ENCODE data around the gene CTNS. TPM values are rescaled to one million over a fixed set of nuclear protein-coding genes. Genes with fewer than 3 reads are reported as not detected.
A peak's percentile ranks its signal among the peaks of the same experiment; 100 is the strongest.

The CTNS gene
- total RNA-seq (ENCODE audit: unreplicated experiment) = 17.2 TPM
- long read RNA-seq, partial matches to known transcripts = 0 of 9 reads
- long read RNA-seq, other reads (novel, unspliced or antisense) = 7 of 9 reads

DNA sequence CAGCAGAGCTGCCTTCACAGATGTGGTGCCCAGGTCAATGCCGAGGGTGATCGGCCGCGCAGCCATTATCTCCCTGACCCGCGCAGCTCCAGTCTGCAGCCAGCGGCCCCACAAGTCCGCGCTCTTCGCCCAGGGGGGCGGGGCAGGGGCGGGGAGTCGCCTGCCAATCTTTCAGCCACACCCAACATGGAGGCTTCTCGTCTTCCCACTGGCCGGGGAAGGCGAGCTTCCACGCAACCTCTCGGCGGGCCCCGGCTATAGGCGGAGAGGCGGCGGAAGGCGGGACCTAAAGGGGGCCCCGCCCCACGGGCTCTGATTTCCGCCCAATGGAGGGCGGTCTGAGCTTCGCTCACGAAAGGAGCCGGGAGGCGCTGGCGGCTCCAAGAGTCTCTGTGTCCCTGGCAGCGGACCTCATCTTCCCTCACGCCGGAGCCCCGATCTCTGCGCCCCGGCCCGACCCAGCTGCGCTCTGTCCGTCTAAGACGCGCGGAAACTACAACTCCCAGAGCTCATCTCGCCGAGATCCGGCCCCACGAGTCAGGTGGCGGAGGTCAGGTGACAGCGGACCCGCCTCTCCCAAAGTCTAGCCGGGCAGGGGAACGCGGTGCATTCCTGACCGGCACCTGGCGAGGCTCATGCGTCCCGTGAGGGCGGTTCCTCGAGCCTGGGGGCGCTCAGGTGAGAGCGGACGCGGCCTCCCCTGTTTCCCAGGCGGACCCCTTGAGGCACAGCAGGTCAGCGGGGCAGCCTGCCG, at the start of gene CTNS, which contains the start of gene SHPK:
CTNS (plus strand) TSS at position 607 of the 754 bp plus-strand sequence. CDS start 3,447 bp downstream, outside the sequence.
SHPK (minus strand) TSS at position 97 of the 754 bp plus-strand sequence; CDS start at position 66, 31 bp downstream.
- H3K36me3 Mint-ChIP-seq (ENCODE audit: unreplicated experiment) = no peaks in the 10 kb centered on the region
- DNase-seq = peak; percentile 97
- peaks cover 9% of the 10 kb centered on the region for H3K9me3 Mint-ChIP-seq (ENCODE audit: unreplicated experiment)
- peaks cover 19% of the 10 kb centered on the region for H3K4me1 Mint-ChIP-seq (ENCODE audit: low read depth, unreplicated experiment)
- H3K27me3 Mint-ChIP-seq (ENCODE audit: unreplicated experiment) = peaks cover 7% of the 10 kb centered on the region
- H3K4me3 Mint-ChIP-seq (ENCODE audit: unreplicated experiment) = peak within 1 kb of the TSS; percentile 97
- TF ChIP-seq, protein P1, sequence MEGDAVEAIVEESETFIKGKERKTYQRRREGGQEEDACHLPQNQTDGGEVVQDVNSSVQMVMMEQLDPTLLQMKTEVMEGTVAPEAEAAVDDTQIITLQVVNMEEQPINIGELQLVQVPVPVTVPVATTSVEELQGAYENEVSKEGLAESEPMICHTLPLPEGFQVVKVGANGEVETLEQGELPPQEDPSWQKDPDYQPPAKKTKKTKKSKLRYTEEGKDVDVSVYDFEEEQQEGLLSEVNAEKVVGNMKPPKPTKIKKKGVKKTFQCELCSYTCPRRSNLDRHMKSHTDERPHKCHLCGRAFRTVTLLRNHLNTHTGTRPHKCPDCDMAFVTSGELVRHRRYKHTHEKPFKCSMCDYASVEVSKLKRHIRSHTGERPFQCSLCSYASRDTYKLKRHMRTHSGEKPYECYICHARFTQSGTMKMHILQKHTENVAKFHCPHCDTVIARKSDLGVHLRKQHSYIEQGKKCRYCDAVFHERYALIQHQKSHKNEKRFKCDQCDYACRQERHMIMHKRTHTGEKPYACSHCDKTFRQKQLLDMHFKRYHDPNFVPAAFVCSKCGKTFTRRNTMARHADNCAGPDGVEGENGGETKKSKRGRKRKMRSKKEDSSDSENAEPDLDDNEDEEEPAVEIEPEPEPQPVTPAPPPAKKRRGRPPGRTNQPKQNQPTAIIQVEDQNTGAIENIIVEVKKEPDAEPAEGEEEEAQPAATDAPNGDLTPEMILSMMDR (IDR thresholded peaks at IDR 0.05; ENCODE audit: partially characterized antibody, unreplicated experiment) = no peak
- peak within 1 kb of the TSS; percentile 94 for H3K27ac Mint-ChIP-seq (ENCODE audit: unreplicated experiment)

DNA sequence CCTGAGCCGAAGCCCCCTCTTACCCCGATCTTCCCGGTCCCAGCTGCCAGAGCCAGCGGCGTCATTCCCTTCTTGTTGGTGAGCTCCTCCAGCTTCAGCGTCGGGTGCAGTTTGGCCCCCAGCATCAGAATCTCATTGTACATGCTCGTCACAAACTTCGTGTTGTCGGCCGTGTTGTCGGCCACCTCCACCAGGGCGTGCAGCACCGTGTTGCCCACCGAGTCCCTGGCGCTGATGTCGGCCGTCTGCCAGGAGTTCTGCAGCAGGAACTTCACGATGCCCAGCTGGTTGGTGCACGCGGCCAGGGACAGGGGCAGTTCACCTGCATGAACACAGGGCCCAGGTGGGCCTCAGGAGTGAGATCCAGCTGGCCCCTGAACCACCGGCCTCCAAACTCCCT, 46.8 kb upstream of the CTNS start:
- Mint-ChIP-seq H3K36me3 (ENCODE audit: unreplicated experiment) (no peaks in the 10 kb centered on the region), H3K4me3 (ENCODE audit: unreplicated experiment) (no peak overlapping the region), H3K27ac (ENCODE audit: unreplicated experiment) (no peak overlapping the region), H3K9me3 (ENCODE audit: unreplicated experiment) (peaks cover 4% of the 10 kb centered on the region), H3K4me1 (ENCODE audit: low read depth, unreplicated experiment) (peaks cover 3% of the 10 kb centered on the region), H3K27me3 (ENCODE audit: unreplicated experiment) (peaks cover 4% of the 10 kb centered on the region)
- DNase-seq = no peak
- TF ChIP-seq, protein P1 (IDR thresholded peaks at IDR 0.05; ENCODE audit: partially characterized antibody, unreplicated experiment) = no peak

DNA sequence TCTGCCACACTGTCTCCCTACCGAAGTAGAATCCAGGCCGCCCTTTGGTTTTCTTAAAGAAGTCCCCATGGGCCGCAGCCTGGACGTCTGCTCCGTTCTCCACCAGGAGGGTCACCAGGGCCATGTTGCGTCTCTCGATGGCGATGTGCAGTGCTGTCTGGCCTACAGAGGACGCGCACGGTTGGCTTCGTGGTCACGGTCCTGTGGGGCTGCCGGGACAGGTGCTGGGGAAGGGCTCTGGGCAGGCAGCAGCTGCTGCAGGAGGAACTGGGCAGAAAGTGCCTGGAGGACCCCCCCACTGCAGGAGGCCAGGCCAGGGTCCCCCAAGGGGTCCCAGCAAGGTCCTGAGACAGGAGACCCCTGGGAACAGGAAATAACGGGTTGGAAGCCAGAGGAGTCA, 46.3 kb upstream of the CTNS start:
- Mint-ChIP-seq H3K27ac (ENCODE audit: unreplicated experiment) (peak overlapping the region; percentile 17), H3K4me3 (ENCODE audit: unreplicated experiment) (no peak overlapping the region), H3K4me1 (ENCODE audit: low read depth, unreplicated experiment) (peaks cover 6% of the 10 kb centered on the region), H3K9me3 (ENCODE audit: unreplicated experiment) (peaks cover 4% of the 10 kb centered on the region), H3K27me3 (ENCODE audit: unreplicated experiment) (peaks cover 5% of the 10 kb centered on the region), H3K36me3 (ENCODE audit: unreplicated experiment) (no peaks in the 10 kb centered on the region)
- TF ChIP-seq, protein P1 (IDR thresholded peaks at IDR 0.05; ENCODE audit: partially characterized antibody, unreplicated experiment) = no peak
- DNase-seq = no peak

DNA sequence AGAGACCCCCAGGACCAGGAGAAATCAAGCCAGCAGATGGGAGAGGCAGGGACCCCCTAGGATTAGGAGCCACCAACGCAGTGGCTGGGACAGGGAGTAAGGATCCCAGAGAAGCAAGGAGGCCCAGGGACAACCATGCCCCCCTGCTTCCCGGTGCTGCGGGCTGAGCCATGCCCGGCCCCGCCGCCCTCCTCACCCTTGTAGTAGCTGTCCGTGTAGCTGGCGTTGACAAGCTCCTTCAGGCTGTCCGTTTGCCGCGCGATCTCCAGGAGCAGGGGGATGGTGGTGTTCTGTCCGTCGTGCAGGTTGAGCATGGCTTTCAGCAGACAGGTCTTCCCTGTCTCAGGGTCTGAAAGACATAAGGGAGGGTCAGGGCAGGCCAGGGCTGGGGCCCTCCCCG, 45.8 kb upstream of the CTNS start:
- Mint-ChIP-seq H3K27me3 (ENCODE audit: unreplicated experiment) (peaks cover 5% of the 10 kb centered on the region), H3K4me3 (ENCODE audit: unreplicated experiment) (no peak overlapping the region), H3K27ac (ENCODE audit: unreplicated experiment) (peak overlapping the region; percentile 17), H3K36me3 (ENCODE audit: unreplicated experiment) (no peaks in the 10 kb centered on the region), H3K9me3 (ENCODE audit: unreplicated experiment) (peaks cover 5% of the 10 kb centered on the region), H3K4me1 (ENCODE audit: low read depth, unreplicated experiment) (peaks cover 8% of the 10 kb centered on the region)
- no peak for DNase-seq
- TF ChIP-seq, protein P1 (IDR thresholded peaks at IDR 0.05; ENCODE audit: partially characterized antibody, unreplicated experiment) = no peak
